H1 (cell line): ENCODE data around the gene ALG5. TPM values are rescaled to one million over a fixed set of nuclear protein-coding genes. Genes with fewer than 3 reads are reported as not detected.

Experiments
- CTCF ChIA-PET: fragments of 300-600 bp; sonication (Branson Sonifier 250); formaldehyde crosslinking; loops from one replicate; lab custom pipeline; 2021; ENCODE audit not compliant: partially characterized antibody; lab: Charles Lee
- POLR2A ChIA-PET: fragments of 300-600 bp; sonication (Branson Sonifier 250); formaldehyde crosslinking; loops from one replicate; lab custom pipeline; 2021; ENCODE audit warnings: inconsistent platforms; ENCODE audit not compliant: partially characterized antibody; lab: Charles Lee
- DNase-seq, 2 experiments: peaks; one replicate each; pipeline versions ENCODE4 v3.0.0 to v3.0.0-alpha.2; 2010 to 2022; ENCODE audit warnings: low spot score in 2 of 2, low read depth in 1 of 2, mixed read lengths in 1 of 2
- FAIRE-seq: peaks from 2 replicates; lab custom pipeline; 2011; peaks lifted over from hg19 to GRCh38; lab: Jason Lieb, UNC
- H2AFZ ChIP-seq: 2 replicates; pipeline ENCODE4 v1.8.1; 2012; ENCODE audit warnings: low read length, inconsistent platforms
- H2AK5ac ChIP-seq: 2 replicates; pipeline ENCODE4 v1.6.1; 2013; ENCODE audit warnings: low read depth, low read length
- H2BK120ac ChIP-seq: replicated peaks from 2 replicates; pipeline ENCODE3; 2013; ENCODE audit warnings: low read depth, low read length, inconsistent platforms
- H2BK12ac ChIP-seq: 2 replicates; pipeline ENCODE4 v1.6.1; 2013; ENCODE audit warnings: low read depth, low read length
- H2BK15ac ChIP-seq: 2 replicates; pipeline ENCODE4 v1.6.1; 2013; ENCODE audit warnings: low read length
- H2BK20ac ChIP-seq: 2 replicates; pipeline ENCODE4 v1.6.1; 2013; ENCODE audit warnings: low read length
- H2BK5ac ChIP-seq: 2 replicates; pipeline ENCODE4 v1.6.1; 2013; ENCODE audit warnings: low read depth, low read length
- H3K14ac ChIP-seq: 2 replicates; pipeline ENCODE4 v1.6.1; 2013; ENCODE audit warnings: inconsistent platforms; ENCODE audit not compliant: insufficient read length
- H3K18ac ChIP-seq: 2 replicates; pipeline ENCODE4 v1.6.1; 2013; ENCODE audit warnings: low read length; ENCODE audit errors: extremely low read depth
- H3K23ac ChIP-seq: 2 replicates; pipeline ENCODE4 v1.6.1; 2013; ENCODE audit warnings: inconsistent platforms; ENCODE audit not compliant: insufficient read length
- H3K23me2 ChIP-seq: 2 replicates; pipeline ENCODE4 v1.6.1; 2013; ENCODE audit warnings: low read depth, low read length
- H3K27ac ChIP-seq: 2 replicates; pipeline ENCODE4 v1.6.1; 2011; ENCODE audit warnings: low read depth, low read length, inconsistent platforms
- H3K27me3 ChIP-seq, 4 experiments: replicated peaks in 1 of 4; 1 replicate in 1 of 4; 2 replicates in 3 of 4; pipeline versions ENCODE4 v1.6.1 to v1.8.1; 2011 to 2013; ENCODE audit warnings: low read length in 3 of 4, mild to moderate bottlenecking in 3 of 4, inconsistent platforms in 2 of 4, mixed read lengths in 2 of 4, moderate library complexity in 1 of 4; ENCODE audit not compliant: control insufficient read depth in 3 of 4, insufficient read depth in 3 of 4; ENCODE audit errors: extremely low read depth in 1 of 4
- H3K36me3 ChIP-seq, 4 experiments: 2 replicates each; pipeline versions ENCODE4 v1.6.1 to v1.8.1; 2011 to 2013; ENCODE audit warnings: mild to moderate bottlenecking in 4 of 4, low read length in 3 of 4, moderate library complexity in 2 of 4, control low read depth in 1 of 4, inconsistent platforms in 1 of 4; ENCODE audit not compliant: insufficient read depth in 4 of 4, control insufficient read depth in 2 of 4
- H3K4ac ChIP-seq: replicated peaks from 2 replicates; pipeline ENCODE3; 2013; ENCODE audit warnings: low read length, low read depth, mixed read lengths, inconsistent platforms; ENCODE audit not compliant: insufficient read length
- H3K4me1 ChIP-seq, 4 experiments: replicated peaks in 1 of 4; 1 replicate in 1 of 4; 2 replicates in 3 of 4; pipeline versions ENCODE4 v1.6.1 to v1.8.1; 2011 to 2013; ENCODE audit warnings: low read length in 3 of 4, inconsistent platforms in 2 of 4, mixed read lengths in 1 of 4; ENCODE audit not compliant: insufficient read depth in 4 of 4, control insufficient read depth in 3 of 4
- H3K4me2 ChIP-seq, 2 experiments: 2 replicates each; pipeline versions ENCODE4 v1.6.1 to v1.8.1; 2011 to 2013; ENCODE audit warnings: low read depth in 2 of 2, low read length in 2 of 2, control low read depth in 1 of 2, inconsistent platforms in 1 of 2, mild to moderate bottlenecking in 1 of 2; ENCODE audit not compliant: insufficient read depth in 1 of 2
- H3K4me3 ChIP-seq, 4 experiments: fragments of 200-600, 300-600 bp in 1 of 4; sonication (generic), shearing (Covaris generic), sonication (Bioruptor Twin) in 1 of 4; 2 replicates each; pipeline versions ENCODE4 v1.5.1 to v1.8.1; 2011 to 2016; ENCODE audit warnings: low read length in 4 of 4, low read depth in 3 of 4, control low read depth in 2 of 4, inconsistent platforms in 2 of 4, mild to moderate bottlenecking in 2 of 4, mixed read lengths in 1 of 4, moderate library complexity in 1 of 4; ENCODE audit not compliant: insufficient read depth in 2 of 4; ENCODE audit errors: extremely low read depth in 1 of 4
- H3K56ac ChIP-seq: replicated peaks from 2 replicates; pipeline ENCODE3; 2013; ENCODE audit warnings: low read depth, mild to moderate bottlenecking, mixed read lengths, low read length, inconsistent platforms; ENCODE audit not compliant: insufficient read length
- H3K79me1 ChIP-seq: 2 replicates; pipeline ENCODE4 v1.6.1; 2013; ENCODE audit warnings: low read depth, low read length, control low read depth
- H3K79me2 ChIP-seq, 2 experiments: 2 replicates each; pipeline versions ENCODE4 v1.6.1 to v1.8.1; 2012 to 2013; ENCODE audit warnings: low read length in 2 of 2, mild to moderate bottlenecking in 2 of 2, inconsistent platforms in 1 of 2; ENCODE audit not compliant: insufficient read depth in 2 of 2, control insufficient read depth in 1 of 2
- H3K9ac ChIP-seq, 4 experiments: replicated peaks in 1 of 4; 1 replicate in 1 of 4; 2 replicates in 3 of 4; pipeline versions ENCODE4 v1.6.1 to v1.8.1; 2011 to 2013; ENCODE audit warnings: low read depth in 3 of 4, low read length in 3 of 4, control low read depth in 2 of 4, mild to moderate bottlenecking in 2 of 4, moderate library complexity in 2 of 4, inconsistent platforms in 1 of 4; ENCODE audit errors: extremely low read depth in 1 of 4
- H3K9me3 ChIP-seq, 2 experiments: 2 replicates each; pipeline versions ENCODE4 v1.6.1 to v1.8.1; 2012 to 2013; ENCODE audit warnings: mild to moderate bottlenecking in 2 of 2, moderate library complexity in 2 of 2, control low read depth in 1 of 2, inconsistent platforms in 1 of 2, low read depth in 1 of 2, low read length in 1 of 2, mixed read lengths in 1 of 2; ENCODE audit not compliant: insufficient read depth in 2 of 2
- H4K20me1 ChIP-seq, 2 experiments: replicated peaks in 1 of 2; 2 replicates each; pipeline versions ENCODE3 to v1.8.1; 2011 to 2013; ENCODE audit warnings: inconsistent platforms in 2 of 2, low read length in 2 of 2, mild to moderate bottlenecking in 1 of 2; ENCODE audit not compliant: insufficient read depth in 2 of 2, control insufficient read depth in 1 of 2
- H4K5ac ChIP-seq: 2 replicates; pipeline ENCODE4 v1.6.1; 2013; ENCODE audit warnings: low read length, low read depth, mixed read lengths, inconsistent platforms; ENCODE audit not compliant: insufficient read length
- H4K8ac ChIP-seq: 2 replicates; pipeline ENCODE4 v1.8.0; 2013; ENCODE audit warnings: mild to moderate bottlenecking, moderate library complexity, low read length, inconsistent platforms; ENCODE audit not compliant: insufficient read depth; ENCODE audit errors: extremely low read depth
- H4K91ac ChIP-seq: replicated peaks from 2 replicates; pipeline ENCODE3; 2013; ENCODE audit warnings: low read length, mixed read lengths, inconsistent platforms; ENCODE audit not compliant: insufficient read length
- EZH2 ChIP-seq: fragments of 200-600 bp; sonication (generic); IDR thresholded peaks from 2 replicates; pipeline ENCODE4 v1.7.1; 2012; ENCODE audit warnings: low read depth, mild to moderate bottlenecking, moderate library complexity, low read length, inconsistent platforms; ENCODE audit not compliant: severe bottlenecking
- NRF1 ChIP-seq: IDR thresholded peaks from 2 replicates; pipeline ENCODE4 v1.6.1; 2011; ENCODE audit warnings: mild to moderate bottlenecking, low read depth, low read length, improper control_type of control experiment
- SUZ12 ChIP-seq: fragments of 200-600 bp; sonication (generic); IDR thresholded peaks from 2 replicates; pipeline ENCODE4 v1.6.1; 2012; ENCODE audit warnings: mild to moderate bottlenecking, inconsistent platforms, low read length, moderate library complexity, mixed read lengths
- WGBS, 2 experiments: shearing (Covaris generic) in 1 of 2; methylation state at CpG; one replicate each; pipeline versions ENCODE4 v1.1.6 to v1.1.7; 2013 to 2015; ENCODE audit warnings: low lambda C conversion rate in 2 of 2, mixed read lengths in 2 of 2, inconsistent platforms in 1 of 2, low coverage in 1 of 2, missing lambda C conversion rate in 1 of 2; ENCODE audit not compliant: insufficient replicate concordance in 2 of 2, insufficient coverage in 1 of 2, insufficient read length in 1 of 2; ENCODE audit errors: extremely low coverage in 1 of 2, missing lambda C conversion rate in 1 of 2; 5-methylcytosine and 5-hydroxymethylcytosine counted together
- polyA plus RNA-seq, 7 experiments: library from polyadenylated mRNA; depleted of rRNA in 3 of 7; stranded (reverse) in 5 of 7; unstranded in 2 of 7; fragments of >200 nt in 5 of 7; fragments of 200-250 nt in 2 of 7; gene quantifications; 1 replicate in 5 of 7; 2 replicates in 1 of 7; 4 replicates in 1 of 7; pipeline versions ENCODE4 v1.2.1 to v1.2.3, GENCODE V29; 2011 to 2013; ENCODE audit warnings: missing spikeins in 2 of 7, mixed read lengths in 2 of 7
- total RNA-seq: library from RNA; stranded (reverse); fragmentation: NEBNext Ultra II Directional; extraction: Animal tissue kit (Norgen Biotek cat#: 25700); gene quantifications from 2 replicates; pipeline ENCODE4 v1.2.1, GENCODE V29; 2021

The ALG5 gene
- total and polyA plus RNA-seq, 2 of the 8 experiments (the other 6 are each of a cell fraction or from before 2014, with no cell fraction given), result 15.0 to 24.3 TPM

DNA sequence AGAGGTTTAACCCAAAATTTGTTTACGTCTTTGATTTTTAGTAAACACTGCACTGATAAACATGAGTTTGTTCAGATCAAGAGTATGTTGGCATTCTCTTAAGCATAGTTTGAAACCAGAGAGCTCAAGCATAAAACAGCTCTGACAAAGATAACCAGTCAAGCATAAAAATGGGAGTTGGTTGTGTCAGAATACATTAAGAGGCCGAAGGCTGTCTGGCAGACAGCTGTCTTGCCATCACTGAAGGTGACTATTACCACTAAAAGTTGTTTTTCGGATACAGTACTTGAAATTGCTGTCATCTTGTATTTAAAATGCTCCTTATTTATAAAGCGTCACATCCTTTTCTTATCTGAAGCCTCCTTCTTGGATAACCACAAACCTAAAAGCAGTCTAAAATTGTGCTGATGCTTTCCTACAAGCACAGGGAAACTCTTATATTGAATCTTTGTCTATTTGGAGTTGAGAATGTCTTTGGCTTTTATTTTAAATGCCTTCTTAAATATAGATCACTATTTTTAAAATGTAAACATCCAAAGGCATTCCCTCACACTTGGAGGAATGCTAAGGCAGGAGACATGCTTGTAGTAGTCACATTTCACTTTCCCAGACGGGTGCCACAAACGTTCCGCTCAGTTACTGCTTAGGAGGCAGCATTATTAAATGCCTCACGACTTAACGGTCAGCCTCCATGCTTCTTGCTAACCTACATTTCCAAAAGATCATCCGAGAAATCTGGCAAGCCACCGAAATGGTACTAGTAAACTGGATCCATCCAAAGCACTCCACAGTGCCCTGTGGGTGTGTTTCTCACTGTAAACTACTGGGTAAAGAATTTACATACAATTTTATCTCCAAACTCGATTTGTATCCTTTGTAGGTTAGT, 80.7 kb downstream of the ALG5 start:
- Histone ChIP-seq H3K27ac (no peak overlapping the region), H3K79me1 (no peaks in the 10 kb centered on the region), H4K8ac (no peak overlapping the region), H3K4ac (no peak overlapping the region), H2AK5ac (no peak overlapping the region), H3K23me2 (peaks cover 10% of the 10 kb centered on the region; the same call in 1 of the 2 replicates), H2BK5ac (no peak overlapping the region), H3K27me3 (peaks cover 1 to 20% (median 16%) of the 10 kb centered on the region in 4 experiments), H3K9me3 (no peaks in the 10 kb centered on the region), H3K56ac (no peak overlapping the region), H4K5ac (no peak overlapping the region), H3K18ac (no peak overlapping the region), H4K20me1 (no peaks in the 10 kb centered on the region)
- 45% methylated on average over 12 of the region's 12 CpGs; no CpG with 5 or more reads in 1 of the 2 experiments for WGBS, 2 experiments
- TF ChIP-seq SUZ12, result 0 out of 2 replicates have a peak, but pooled peaks have one; percentile 15
- TF ChIP-seq NRF1, result no peak
- no peak for TF ChIP-seq EZH2
- TF ChIP-seq, all 59 proteins: peak for 1
- FAIRE-seq (no peak), DNase-seq (no peak)
- Histone ChIP-seq H3K79me2 (no peaks in the 10 kb centered on the region), H3K14ac (no peak overlapping the region), H3K4me3 (peak overlapping the region; percentile 55 to 86 (median 72)), H4K91ac (no peak overlapping the region), H3K23ac (no peak overlapping the region), H2BK20ac (no peak overlapping the region), H2BK12ac (no peak overlapping the region), H2AFZ (0 out of 2 replicates have a peak overlapping the region, but pooled peaks have one; percentile 54), H3K9ac (no peak overlapping the region), H3K4me1 (peaks cover 3 to 5% (median 4%) of the 10 kb centered on the region in 4 experiments; a peak in 3 of 7 replicates), H2BK15ac (no peak overlapping the region), H2BK120ac (no peak overlapping the region), H3K4me2 (peak overlapping the region; percentile 62 to 83), H3K36me3 (no peaks in the 10 kb centered on the region)
- ChIA-PET CTCF (interaction anchor here (2.4 kb wide), 1 partner anchor 60 kb away, joined by 5 read pairs; no protein-coding TSS in a partner anchor), POLR2A (no interaction called here)
